Measurements from ENCODE around the gene RAD9B. TPM values are rescaled to one million over a fixed set of nuclear protein-coding genes. Genes with fewer than 3 reads are reported as not detected.

The RAD9B gene
- total and polyA plus RNA-seq, 2 of the 13 experiments (the other 11 are each of a cell fraction or from before 2014, with no cell fraction given) = 0.05 to 0.38 TPM

DNA sequence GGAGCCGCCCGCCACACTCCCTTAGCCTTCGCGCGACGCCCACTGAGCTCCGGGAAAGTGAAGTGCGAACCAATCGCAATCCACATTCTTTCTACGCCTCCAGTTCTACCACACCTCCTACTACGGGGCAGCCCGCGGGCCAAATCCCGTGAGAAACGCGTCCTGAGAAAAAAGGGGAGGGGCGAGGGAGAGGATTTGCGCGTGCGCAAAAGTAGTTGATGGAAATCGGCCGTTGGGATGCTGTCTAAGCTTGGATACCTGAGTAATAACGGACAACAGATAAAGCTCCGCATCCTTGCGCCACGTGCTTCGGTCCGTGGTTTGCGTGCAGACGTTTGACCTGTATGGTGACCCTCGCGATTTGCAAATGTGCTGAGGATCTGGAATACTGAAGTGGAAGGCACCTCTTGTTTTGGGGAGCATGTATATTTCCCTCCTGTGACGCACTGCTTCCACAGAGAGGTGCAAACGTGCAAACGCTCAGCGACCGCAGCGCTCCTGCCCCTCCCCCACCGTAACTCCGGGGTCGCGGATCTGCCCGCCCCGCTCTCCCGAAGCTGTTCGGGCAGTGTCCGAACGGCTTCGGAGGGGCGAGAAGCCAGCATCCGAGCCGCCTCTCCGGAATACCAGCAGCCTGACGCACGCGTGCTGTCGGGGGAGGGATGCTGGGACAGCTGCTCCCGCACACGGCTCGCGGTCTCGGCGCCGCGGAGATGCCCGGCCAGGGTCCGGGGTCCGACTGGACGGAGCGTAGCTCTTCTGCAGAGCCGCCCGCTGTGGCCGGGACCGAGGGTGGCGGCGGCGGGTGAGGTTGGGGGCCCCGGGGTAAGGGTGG lies 33.7 kb upstream of the RAD9B start, which contains the start of the genes FAM216A and GPN3 (continued):
- TF ChIP-seq ETV6 (CRISPR knock-in tag; conservative IDR thresholded peaks at IDR 0.05) (no peak; the same call in 1 of the 2 replicates), ZNF713 (CRISPR knock-in tag; IDR thresholded peaks at IDR 0.05) (no peak), ZSCAN25 (CRISPR knock-in tag; IDR thresholded peaks at IDR 0.05) (0 out of 2 replicates have a peak, but pooled peaks have one; percentile 32), PPARG (CRISPR knock-in tag; conservative IDR thresholded peaks at IDR 0.05) (no peak), SSRP1 (CRISPR knock-in tag; IDR thresholded peaks at IDR 0.05) (no peak), HES4 (CRISPR knock-in tag; IDR thresholded peaks at IDR 0.05; ENCODE audit: borderline replicate concordance) (peak; percentile 39; the same call in 1 of the 2 replicates), NPAS2 (CRISPR knock-in tag; IDR thresholded peaks at IDR 0.05; ENCODE audit: borderline replicate concordance) (no peak), POLR2AphosphoS2 (IDR thresholded peaks at IDR 0.05; ENCODE audit: low read depth, low read length) (no peak), RELA (CRISPR knock-in tag; IDR thresholded peaks at IDR 0.05) (no peak), ATAD3A (CRISPR knock-in tag; IDR thresholded peaks at IDR 0.05) (no peak), TOE1 (CRISPR knock-in tag; IDR thresholded peaks at IDR 0.05) (no peak), AGO1 (IDR thresholded peaks at IDR 0.05; ENCODE audit: low read depth, low read length, poor library complexity, severe bottlenecking) (no peak), HNRNPUL1 (IDR thresholded peaks at IDR 0.05; ENCODE audit: low read depth, low read length) (no peak), KDM3A (CRISPR knock-in tag; IDR thresholded peaks at IDR 0.05; ENCODE audit: low read depth) (no peak), ZFP62 (CRISPR knock-in tag; IDR thresholded peaks at IDR 0.05) (no peak), MTF2 (CRISPR knock-in tag; IDR thresholded peaks at IDR 0.05; ENCODE audit: borderline replicate concordance) (peak; percentile 88; the same call in 1 of the 2 replicates)
- TF ChIP-seq, protein P1, sequence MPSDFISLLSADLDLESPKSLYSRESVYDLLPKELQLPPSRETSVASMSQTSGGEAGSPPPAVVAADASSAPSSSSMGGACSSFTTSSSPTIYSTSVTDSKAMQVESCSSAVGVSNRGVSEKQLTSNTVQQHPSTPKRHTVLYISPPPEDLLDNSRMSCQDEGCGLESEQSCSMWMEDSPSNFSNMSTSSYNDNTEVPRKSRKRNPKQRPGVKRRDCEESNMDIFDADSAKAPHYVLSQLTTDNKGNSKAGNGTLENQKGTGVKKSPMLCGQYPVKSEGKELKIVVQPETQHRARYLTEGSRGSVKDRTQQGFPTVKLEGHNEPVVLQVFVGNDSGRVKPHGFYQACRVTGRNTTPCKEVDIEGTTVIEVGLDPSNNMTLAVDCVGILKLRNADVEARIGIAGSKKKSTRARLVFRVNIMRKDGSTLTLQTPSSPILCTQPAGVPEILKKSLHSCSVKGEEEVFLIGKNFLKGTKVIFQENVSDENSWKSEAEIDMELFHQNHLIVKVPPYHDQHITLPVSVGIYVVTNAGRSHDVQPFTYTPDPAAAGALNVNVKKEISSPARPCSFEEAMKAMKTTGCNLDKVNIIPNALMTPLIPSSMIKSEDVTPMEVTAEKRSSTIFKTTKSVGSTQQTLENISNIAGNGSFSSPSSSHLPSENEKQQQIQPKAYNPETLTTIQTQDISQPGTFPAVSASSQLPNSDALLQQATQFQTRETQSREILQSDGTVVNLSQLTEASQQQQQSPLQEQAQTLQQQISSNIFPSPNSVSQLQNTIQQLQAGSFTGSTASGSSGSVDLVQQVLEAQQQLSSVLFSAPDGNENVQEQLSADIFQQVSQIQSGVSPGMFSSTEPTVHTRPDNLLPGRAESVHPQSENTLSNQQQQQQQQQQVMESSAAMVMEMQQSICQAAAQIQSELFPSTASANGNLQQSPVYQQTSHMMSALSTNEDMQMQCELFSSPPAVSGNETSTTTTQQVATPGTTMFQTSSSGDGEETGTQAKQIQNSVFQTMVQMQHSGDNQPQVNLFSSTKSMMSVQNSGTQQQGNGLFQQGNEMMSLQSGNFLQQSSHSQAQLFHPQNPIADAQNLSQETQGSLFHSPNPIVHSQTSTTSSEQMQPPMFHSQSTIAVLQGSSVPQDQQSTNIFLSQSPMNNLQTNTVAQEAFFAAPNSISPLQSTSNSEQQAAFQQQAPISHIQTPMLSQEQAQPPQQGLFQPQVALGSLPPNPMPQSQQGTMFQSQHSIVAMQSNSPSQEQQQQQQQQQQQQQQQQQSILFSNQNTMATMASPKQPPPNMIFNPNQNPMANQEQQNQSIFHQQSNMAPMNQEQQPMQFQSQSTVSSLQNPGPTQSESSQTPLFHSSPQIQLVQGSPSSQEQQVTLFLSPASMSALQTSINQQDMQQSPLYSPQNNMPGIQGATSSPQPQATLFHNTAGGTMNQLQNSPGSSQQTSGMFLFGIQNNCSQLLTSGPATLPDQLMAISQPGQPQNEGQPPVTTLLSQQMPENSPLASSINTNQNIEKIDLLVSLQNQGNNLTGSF (CRISPR knock-in tag; IDR thresholded peaks at IDR 0.05) = peak; percentile 88; the same call in 1 of the 2 replicates
- TF ChIP-seq, protein P2, sequence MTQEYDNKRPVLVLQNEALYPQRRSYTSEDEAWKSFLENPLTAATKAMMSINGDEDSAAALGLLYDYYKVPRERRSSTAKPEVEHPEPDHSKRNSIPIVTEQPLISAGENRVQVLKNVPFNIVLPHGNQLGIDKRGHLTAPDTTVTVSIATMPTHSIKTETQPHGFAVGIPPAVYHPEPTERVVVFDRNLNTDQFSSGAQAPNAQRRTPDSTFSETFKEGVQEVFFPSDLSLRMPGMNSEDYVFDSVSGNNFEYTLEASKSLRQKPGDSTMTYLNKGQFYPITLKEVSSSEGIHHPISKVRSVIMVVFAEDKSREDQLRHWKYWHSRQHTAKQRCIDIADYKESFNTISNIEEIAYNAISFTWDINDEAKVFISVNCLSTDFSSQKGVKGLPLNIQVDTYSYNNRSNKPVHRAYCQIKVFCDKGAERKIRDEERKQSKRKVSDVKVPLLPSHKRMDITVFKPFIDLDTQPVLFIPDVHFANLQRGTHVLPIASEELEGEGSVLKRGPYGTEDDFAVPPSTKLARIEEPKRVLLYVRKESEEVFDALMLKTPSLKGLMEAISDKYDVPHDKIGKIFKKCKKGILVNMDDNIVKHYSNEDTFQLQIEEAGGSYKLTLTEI (CRISPR knock-in tag; conservative IDR thresholded peaks at IDR 0.05) = no peak
- TF ChIP-seq, protein P3, sequence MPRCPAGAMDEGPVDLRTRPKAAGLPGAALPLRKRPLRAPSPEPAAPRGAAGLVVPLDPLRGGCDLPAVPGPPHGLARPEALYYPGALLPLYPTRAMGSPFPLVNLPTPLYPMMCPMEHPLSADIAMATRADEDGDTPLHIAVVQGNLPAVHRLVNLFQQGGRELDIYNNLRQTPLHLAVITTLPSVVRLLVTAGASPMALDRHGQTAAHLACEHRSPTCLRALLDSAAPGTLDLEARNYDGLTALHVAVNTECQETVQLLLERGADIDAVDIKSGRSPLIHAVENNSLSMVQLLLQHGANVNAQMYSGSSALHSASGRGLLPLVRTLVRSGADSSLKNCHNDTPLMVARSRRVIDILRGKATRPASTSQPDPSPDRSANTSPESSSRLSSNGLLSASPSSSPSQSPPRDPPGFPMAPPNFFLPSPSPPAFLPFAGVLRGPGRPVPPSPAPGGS (CRISPR knock-in tag; IDR thresholded peaks at IDR 0.05) = peak; percentile 60; the same call in 1 of the 2 replicates
- TF ChIP-seq, protein P4, sequence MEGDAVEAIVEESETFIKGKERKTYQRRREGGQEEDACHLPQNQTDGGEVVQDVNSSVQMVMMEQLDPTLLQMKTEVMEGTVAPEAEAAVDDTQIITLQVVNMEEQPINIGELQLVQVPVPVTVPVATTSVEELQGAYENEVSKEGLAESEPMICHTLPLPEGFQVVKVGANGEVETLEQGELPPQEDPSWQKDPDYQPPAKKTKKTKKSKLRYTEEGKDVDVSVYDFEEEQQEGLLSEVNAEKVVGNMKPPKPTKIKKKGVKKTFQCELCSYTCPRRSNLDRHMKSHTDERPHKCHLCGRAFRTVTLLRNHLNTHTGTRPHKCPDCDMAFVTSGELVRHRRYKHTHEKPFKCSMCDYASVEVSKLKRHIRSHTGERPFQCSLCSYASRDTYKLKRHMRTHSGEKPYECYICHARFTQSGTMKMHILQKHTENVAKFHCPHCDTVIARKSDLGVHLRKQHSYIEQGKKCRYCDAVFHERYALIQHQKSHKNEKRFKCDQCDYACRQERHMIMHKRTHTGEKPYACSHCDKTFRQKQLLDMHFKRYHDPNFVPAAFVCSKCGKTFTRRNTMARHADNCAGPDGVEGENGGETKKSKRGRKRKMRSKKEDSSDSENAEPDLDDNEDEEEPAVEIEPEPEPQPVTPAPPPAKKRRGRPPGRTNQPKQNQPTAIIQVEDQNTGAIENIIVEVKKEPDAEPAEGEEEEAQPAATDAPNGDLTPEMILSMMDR (CRISPR knock-in tag; IDR thresholded peaks at IDR 0.05) = 0 out of 2 replicates have a peak, but pooled peaks have one; percentile 1

Measured in HepG2 (cell line).